K562 (cell line): ENCODE data around the gene ANKRD24. TPM values are rescaled to one million over a fixed set of nuclear protein-coding genes. Genes with fewer than 3 reads are reported as not detected.

Experiments used
- ADNP ChIP-seq: fragments of 200-800 bp; sonication (Bioruptor generic); IDR thresholded peaks from 2 replicates; pipeline ENCODE4 v1.6.1; 2016; ENCODE audit warnings: missing genetic modification characterization, missing compliant biosample characterization
- ARID4B ChIP-seq: sonication (generic); formaldehyde crosslinking; IDR thresholded peaks from 2 replicates; pipeline ENCODE4 v1.8.0; 2022; ENCODE audit warnings: mild to moderate bottlenecking, missing genetic modification reagents
- EWSR1 ChIP-seq: fragments of 450-650 bp; IDR thresholded peaks from 2 replicates; pipeline ENCODE4 v1.6.1; 2018; ENCODE audit warnings: borderline replicate concordance, mild to moderate bottlenecking, low read depth, moderate library complexity; ENCODE audit not compliant: partially characterized antibody
- HNRNPUL1 ChIP-seq: fragments of 200-400 bp; formaldehyde crosslinking; IDR thresholded peaks from 2 replicates; pipeline ENCODE4 v1.6.1; 2017; ENCODE audit warnings: low read length
- KLF1 ChIP-seq: fragments of 450-650 bp; IDR thresholded peaks from 2 replicates; pipeline ENCODE4 v1.6.1; 2016; ENCODE audit warnings: missing genetic modification characterization, missing compliant biosample characterization
- LCOR ChIP-seq: sonication (generic); formaldehyde crosslinking; IDR thresholded peaks from 2 replicates; pipeline ENCODE4 v1.8.0; 2022; ENCODE audit warnings: mild to moderate bottlenecking, missing genetic modification reagents
- MAFG ChIP-seq: fragments of 450-650 bp; conservative IDR thresholded peaks from 2 replicates; pipeline ENCODE4 v1.6.1; 2016; ENCODE audit warnings: missing genetic modification characterization, missing compliant biosample characterization
- MAX ChIP-seq: sonication (generic); formaldehyde crosslinking; IDR thresholded peaks from 2 replicates; pipeline ENCODE4 v1.9.0; 2022; ENCODE audit warnings: mild to moderate bottlenecking, missing genetic modification reagents
- MCM5 ChIP-seq: fragments of 450-650 bp; IDR thresholded peaks from 2 replicates; pipeline ENCODE4 v1.6.1; 2016; ENCODE audit warnings: low read depth
- NR2C2 ChIP-seq, 2 experiments: fragments of 200-800 bp in 1 of 2; sonication (Bioruptor generic) in 1 of 2; sonication (generic) in 1 of 2; formaldehyde crosslinking in 1 of 2; IDR thresholded peaks; 2 replicates each; pipeline versions ENCODE4 v1.6.1 to v1.8.0; 2016 to 2022; ENCODE audit warnings: mild to moderate bottlenecking in 1 of 2, missing compliant biosample characterization in 1 of 2, missing genetic modification characterization in 1 of 2, missing genetic modification reagents in 1 of 2
- RAD51 ChIP-seq: fragments of 450-650 bp; IDR thresholded peaks from 2 replicates; pipeline ENCODE4 v1.7.1; 2016; ENCODE audit warnings: low read depth, mild to moderate bottlenecking, borderline replicate concordance
- RHOXF2B ChIP-seq: fragments of 250-450 bp; sonication (Bioruptor Pico); conservative IDR thresholded peaks from 2 replicates; pipeline ENCODE4 v1.5.1; 2021
- UBTF ChIP-seq, 2 experiments: IDR thresholded peaks; 2 replicates each; pipeline ENCODE4 v1.6.1; 2012; ENCODE audit warnings: improper control_type of control experiment in 2 of 2, low read depth in 2 of 2, low read length in 2 of 2, borderline replicate concordance in 1 of 2
- ZBTB34 ChIP-seq: fragments of 250-450 bp; sonication (Bioruptor Pico); IDR thresholded peaks from 2 replicates; pipeline ENCODE4 v1.8.0; 2021; ENCODE audit warnings: mild to moderate bottlenecking, moderate library complexity
- ZNF140 ChIP-seq: fragments of 250-450 bp; sonication (Bioruptor Pico); IDR thresholded peaks from 2 replicates; pipeline ENCODE4 v1.8.0; 2021; ENCODE audit warnings: moderate library complexity, mild to moderate bottlenecking, inconsistent platforms
- ZNF277 ChIP-seq: fragments of 250-450 bp; sonication (Bioruptor Pico); IDR thresholded peaks from 2 replicates; pipeline ENCODE4 v1.8.0; 2022; ENCODE audit warnings: inconsistent platforms, mild to moderate bottlenecking, moderate library complexity, borderline replicate concordance
- ZNF316 ChIP-seq: fragments of 450-650 bp; IDR thresholded peaks from 2 replicates; pipeline ENCODE4 v1.6.1; 2016
- ZZZ3 ChIP-seq: fragments of 450-650 bp; IDR thresholded peaks from 2 replicates; pipeline ENCODE4 v1.6.1; 2016; ENCODE audit warnings: antibody characterized with exemption, mild to moderate bottlenecking, moderate library complexity
- polyA plus RNA-seq, 8 experiments: library from polyadenylated mRNA; depleted of rRNA in 4 of 8; stranded (reverse) in 5 of 8; unstranded in 3 of 8; fragments of >200 nt; fragmentation: Nextera tagmentation in 2 of 8; fragmentation: Illumina TruSeq in 1 of 8; extraction: Ambion mirVana in 2 of 8; extraction: Trizol in 1 of 8; gene quantifications; 2 replicates each; pipeline versions ENCODE4 v1.2.1 to v1.2.3, GENCODE V29; 2011 to 2014; ENCODE audit warnings: inconsistent platforms in 1 of 8, missing spikeins in 1 of 8
- total RNA-seq, 7 experiments: library from RNA; depleted of rRNA in 6 of 7; stranded (reverse); fragments of >200 nt in 6 of 7; fragmentation: Illumina TruSeq in 2 of 7; extraction: Trizol in 2 of 7; gene quantifications; 2 replicates each; pipeline versions ENCODE4 v1.2.1 to v1.2.3, GENCODE V29; 2011 to 2021; ENCODE audit warnings: low replicate concordance in 1 of 7

ANKRD24 gene
- total and polyA plus RNA-seq, 9 of the 15 experiments (the other 6 are each of a cell fraction or from before 2014, with no cell fraction given): 0.07 to 0.12 (median 0.09) TPM; not detected in 5

GRCh38 chr19:4172861-4173473, 9.5 kb upstream of the ANKRD24 start (continued):
- TF ChIP-seq UBTF (IDR thresholded peaks at IDR 0.05; ENCODE audit: borderline replicate concordance in 1 of 2, low read depth in 2 of 2, low read length in 2 of 2): peak in 1 of 2 experiments; percentile 57; a peak in 1 of 4 replicates
- TF ChIP-seq KLF1: no peak
- no peak for TF ChIP-seq HNRNPUL1
- no peak for TF ChIP-seq ARID4B
- peak; percentile 55; the same call in 1 of the 2 replicates for TF ChIP-seq NR2C2 (CRISPR knock-in tag; IDR thresholded peaks at IDR 0.05)
- no peak for TF ChIP-seq NR2C2 (tag; IDR thresholded peaks at IDR 0.05)
- no peak for TF ChIP-seq EWSR1
- TF ChIP-seq ZNF140: no peak
- no peak for TF ChIP-seq ZNF316
- TF ChIP-seq MCM5: no peak
- TF ChIP-seq MAX (CRISPR knock-in tag): peak; percentile 30; the same call in 1 of the 2 replicates
- TF ChIP-seq RAD51: no peak
- no peak for TF ChIP-seq ZZZ3
- no peak for TF ChIP-seq MAFG (tag)
- TF ChIP-seq ZNF277 (CRISPR knock-in tag): no peak
- TF ChIP-seq RHOXF2B (CRISPR knock-in tag): no peak
- no peak for TF ChIP-seq ZBTB34 (CRISPR knock-in tag)
- TF ChIP-seq LCOR (CRISPR knock-in tag): peak; percentile 63; the same call in 1 of the 2 replicates
- no peak for TF ChIP-seq ADNP (tag)
